PC-9 (cell line): ENCODE results near the gene CACNB4.

Experiments used
- EZH2 ChIP-seq: fragments of 200-600 bp; sonication (generic); IDR thresholded peaks from 2 replicates; pipeline ENCODE4 v1.8.0; 2017; ENCODE audit warnings: antibody characterized with exemption, low read depth
- TF ChIP-seq, protein P1 (sequence below): fragments of 200-600 bp; sonication (generic); conservative IDR thresholded peaks from 2 replicates; pipeline ENCODE4 v1.6.1; 2017; ENCODE audit warnings: mixed run types, antibody characterized with exemption, mild to moderate bottlenecking, moderate library complexity

- no peak for TF ChIP-seq EZH2
- TF ChIP-seq, protein P1, sequence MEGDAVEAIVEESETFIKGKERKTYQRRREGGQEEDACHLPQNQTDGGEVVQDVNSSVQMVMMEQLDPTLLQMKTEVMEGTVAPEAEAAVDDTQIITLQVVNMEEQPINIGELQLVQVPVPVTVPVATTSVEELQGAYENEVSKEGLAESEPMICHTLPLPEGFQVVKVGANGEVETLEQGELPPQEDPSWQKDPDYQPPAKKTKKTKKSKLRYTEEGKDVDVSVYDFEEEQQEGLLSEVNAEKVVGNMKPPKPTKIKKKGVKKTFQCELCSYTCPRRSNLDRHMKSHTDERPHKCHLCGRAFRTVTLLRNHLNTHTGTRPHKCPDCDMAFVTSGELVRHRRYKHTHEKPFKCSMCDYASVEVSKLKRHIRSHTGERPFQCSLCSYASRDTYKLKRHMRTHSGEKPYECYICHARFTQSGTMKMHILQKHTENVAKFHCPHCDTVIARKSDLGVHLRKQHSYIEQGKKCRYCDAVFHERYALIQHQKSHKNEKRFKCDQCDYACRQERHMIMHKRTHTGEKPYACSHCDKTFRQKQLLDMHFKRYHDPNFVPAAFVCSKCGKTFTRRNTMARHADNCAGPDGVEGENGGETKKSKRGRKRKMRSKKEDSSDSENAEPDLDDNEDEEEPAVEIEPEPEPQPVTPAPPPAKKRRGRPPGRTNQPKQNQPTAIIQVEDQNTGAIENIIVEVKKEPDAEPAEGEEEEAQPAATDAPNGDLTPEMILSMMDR = no peak
Measured at GRCh38 chr2:151860613-151861146, 238.2 kb downstream of the CACNB4 start.
